ENCODE data around the gene AACS. TPM values are rescaled to one million over a fixed set of nuclear protein-coding genes. Genes with fewer than 3 reads are reported as not detected.
"Not testable (repeated sequence)": the region's sequence is repeated elsewhere in the genome, so short reads cannot be mapped to it uniquely, and the experiment has no call there.

The AACS gene
- total RNA-seq, 1 experiment from 2014 or later: 17.8 TPM

DNA sequence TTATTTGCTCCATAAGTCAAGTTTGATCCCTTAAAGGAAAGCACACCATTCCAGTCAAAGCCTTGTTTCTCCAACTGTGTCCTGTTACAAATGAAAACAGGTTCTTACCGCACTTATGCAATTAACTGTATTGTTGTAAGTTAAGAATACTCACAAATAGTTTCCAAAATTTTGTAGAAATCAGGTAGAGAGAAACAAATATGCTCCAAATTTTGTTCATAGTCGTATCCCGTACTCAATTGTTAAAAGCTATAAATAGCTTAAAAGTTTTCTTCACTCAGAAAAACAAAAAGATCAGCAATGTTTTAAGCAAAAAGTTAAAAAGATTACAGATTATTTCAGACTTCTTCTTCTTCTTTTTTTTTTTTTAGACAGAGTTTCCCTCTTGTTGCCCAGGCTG is 4.0 kb upstream of the AACS start:
- H3K9ac ChIP-seq (ENCODE audit: low read length): no peak overlapping the region

DNA sequence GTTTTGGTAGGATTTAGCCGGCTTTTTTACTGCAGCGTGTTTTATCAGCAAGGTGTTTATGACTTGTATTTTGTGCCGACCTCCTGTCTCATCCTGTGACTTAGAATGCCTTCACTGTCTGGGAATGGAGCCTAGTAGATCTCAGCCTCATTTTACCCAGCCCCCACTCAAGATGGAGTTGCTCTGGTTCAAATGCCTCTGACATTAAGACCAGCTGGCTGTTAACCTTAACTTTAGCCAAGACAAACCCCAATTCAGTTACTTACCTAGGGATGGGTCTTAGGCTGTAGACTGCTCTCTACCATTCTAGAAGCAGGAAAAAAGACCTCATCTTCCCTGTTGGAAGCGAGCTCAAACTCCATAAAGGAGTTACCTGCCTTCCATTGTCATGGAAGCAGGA is 1.7 kb upstream of the AACS start:
- not testable (repeated sequence) for H3K27ac ChIP-seq (ENCODE audit: low read length); H3K9ac ChIP-seq (ENCODE audit: low read length); H3K4me2 ChIP-seq (ENCODE audit: low read depth, low read length, poor library complexity, severe bottlenecking); H3K4me3 ChIP-seq (ENCODE audit: low read length); H3K79me2 ChIP-seq (ENCODE audit: low read length); H3K36me3 ChIP-seq (ENCODE audit: insufficient read depth, low read length); H3K9me3 ChIP-seq (ENCODE audit: low read length); H2AFZ ChIP-seq (ENCODE audit: low read length); DNase-seq; H3K27me3 ChIP-seq (ENCODE audit: low read length); H3K9me2 ChIP-seq (replicated peaks; ENCODE audit: insufficient read depth, low read length); H4K20me1 ChIP-seq (ENCODE audit: insufficient read depth, low read depth, low read length)
- H3K4me1 ChIP-seq (ENCODE audit: low read length): peaks cover 12% of the 10 kb centered on the region

More for the DNA sequence above, 4.0 kb upstream of the AACS start:
- 0 out of 2 replicates have a peak, but pooled peaks cover 4% of the 10 kb centered on the region for H3K79me2 ChIP-seq (ENCODE audit: low read length)
- H3K9me2 ChIP-seq (replicated peaks; ENCODE audit: insufficient read depth, low read length): no peaks in the 10 kb centered on the region
- H3K4me2 ChIP-seq (ENCODE audit: low read depth, low read length, poor library complexity, severe bottlenecking): no peak overlapping the region
- H3K4me1 ChIP-seq (ENCODE audit: low read length): peaks cover 11% of the 10 kb centered on the region
- no peak for DNase-seq
- H3K36me3 ChIP-seq (ENCODE audit: insufficient read depth, low read length): no peaks in the 10 kb centered on the region
- no peaks in the 10 kb centered on the region for H3K9me3 ChIP-seq (ENCODE audit: low read length)
- H2AFZ ChIP-seq (ENCODE audit: low read length): no peak overlapping the region
- no peak overlapping the region for H3K27ac ChIP-seq (ENCODE audit: low read length)
- H4K20me1 ChIP-seq (ENCODE audit: insufficient read depth, low read depth, low read length): no peaks in the 10 kb centered on the region
- H3K27me3 ChIP-seq (ENCODE audit: low read length): no peaks in the 10 kb centered on the region
- no peak overlapping the region for H3K4me3 ChIP-seq (ENCODE audit: low read length)

DNA sequence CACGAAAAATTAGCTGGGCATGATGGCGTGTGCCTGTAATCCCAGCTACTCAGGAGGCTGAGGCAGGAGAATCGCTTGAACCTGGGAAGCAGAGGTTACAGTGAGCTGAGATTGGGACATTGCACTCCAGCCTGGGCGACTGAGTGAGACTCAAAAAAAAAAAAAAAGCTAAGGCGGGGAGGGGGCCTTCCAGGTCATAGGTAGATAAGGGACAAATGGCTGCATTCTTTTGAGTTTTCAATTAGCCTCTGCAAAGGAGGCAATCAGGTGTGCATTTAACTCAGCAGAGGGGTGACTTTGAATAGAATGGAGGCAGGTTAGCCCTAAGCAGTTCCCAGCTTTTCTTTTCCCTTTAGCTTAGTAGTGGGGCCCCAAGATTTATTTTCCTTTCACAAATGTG is 743 bp upstream of the AACS start:
- H3K27me3 ChIP-seq (ENCODE audit: low read length): no peaks in the 10 kb centered on the region
- H3K4me1 ChIP-seq (ENCODE audit: low read length): peaks cover 12% of the 10 kb centered on the region
- no peak overlapping the region for H3K27ac ChIP-seq (ENCODE audit: low read length)
- H2AFZ ChIP-seq (ENCODE audit: low read length): peak overlapping the region; percentile 84; the same call in 1 of the 2 replicates
- H3K36me3 ChIP-seq (ENCODE audit: insufficient read depth, low read length): no peaks in the 10 kb centered on the region
- 0 out of 2 replicates have a peak, but pooled peaks cover 4% of the 10 kb centered on the region for H3K79me2 ChIP-seq (ENCODE audit: low read length)
- peak overlapping the region; percentile 74; the same call in 1 of the 2 replicates for H3K4me3 ChIP-seq (ENCODE audit: low read length)
- H3K9me3 ChIP-seq (ENCODE audit: low read length): no peaks in the 10 kb centered on the region
- no peak for DNase-seq
- peak overlapping the region; percentile 82; the same call in 1 of the 2 replicates for H3K9ac ChIP-seq (ENCODE audit: low read length)
- peak overlapping the region; percentile 82 for H3K4me2 ChIP-seq (ENCODE audit: low read depth, low read length, poor library complexity, severe bottlenecking)
- H4K20me1 ChIP-seq (ENCODE audit: insufficient read depth, low read depth, low read length): peaks cover 4% of the 10 kb centered on the region; the same call in 1 of the 2 replicates
- H3K9me2 ChIP-seq (replicated peaks; ENCODE audit: insufficient read depth, low read length): no peaks in the 10 kb centered on the region

DNA sequence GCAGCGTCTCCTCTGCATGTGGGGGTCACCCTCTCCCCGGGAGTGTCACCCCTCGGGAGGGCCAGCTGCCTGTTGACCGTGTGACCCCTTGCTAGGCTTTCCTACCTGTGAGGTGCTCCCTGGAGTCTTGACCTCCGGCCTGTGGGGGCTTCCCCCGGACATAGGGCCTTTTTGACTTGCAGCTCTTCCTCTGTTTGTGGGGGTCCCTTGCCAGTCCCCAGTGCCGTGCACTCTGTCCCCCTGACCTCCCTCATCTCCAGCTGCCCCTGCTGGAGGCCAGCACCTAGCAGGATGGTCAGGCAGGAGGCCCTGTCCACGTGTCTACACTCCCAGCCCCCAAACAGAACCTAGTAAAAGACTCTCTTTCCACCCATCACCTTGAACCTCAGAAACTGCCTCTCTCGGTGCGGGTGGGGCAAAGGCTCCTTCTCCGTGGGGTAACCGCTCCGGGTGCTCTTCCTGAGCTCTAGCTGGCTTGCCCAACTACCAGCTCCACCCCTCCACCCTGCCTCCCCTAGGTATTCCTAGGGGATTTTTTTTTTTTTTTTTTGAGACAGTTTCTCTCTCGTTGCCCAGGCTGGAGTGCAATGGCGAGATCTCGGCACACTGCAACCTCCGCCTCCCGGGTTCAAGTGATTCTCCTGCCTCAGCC is 810 bp downstream of the AACS start:
- Histone ChIP-seq H2AFZ (ENCODE audit: low read length) (no peak overlapping the region), H3K9ac (ENCODE audit: low read length) (peak overlapping the region; percentile 82), H3K4me1 (ENCODE audit: low read length) (peaks cover 27% of the 10 kb centered on the region), H3K4me3 (ENCODE audit: low read length) (peak overlapping the region; percentile 74), H3K27ac (ENCODE audit: low read length) (no peak overlapping the region), H4K20me1 (ENCODE audit: insufficient read depth, low read depth, low read length) (peaks cover 4% of the 10 kb centered on the region; the same call in 1 of the 2 replicates), H3K4me2 (ENCODE audit: low read depth, low read length, poor library complexity, severe bottlenecking) (peak overlapping the region; percentile 82), H3K27me3 (ENCODE audit: low read length) (no peaks in the 10 kb centered on the region), H3K36me3 (ENCODE audit: insufficient read depth, low read length) (no peaks in the 10 kb centered on the region), H3K79me2 (ENCODE audit: low read length) (0 out of 2 replicates have a peak, but pooled peaks cover 4% of the 10 kb centered on the region), H3K9me2 (replicated peaks; ENCODE audit: insufficient read depth, low read length) (no peaks in the 10 kb centered on the region), H3K9me3 (ENCODE audit: low read length) (no peaks in the 10 kb centered on the region)
- no peak for DNase-seq

DNA sequence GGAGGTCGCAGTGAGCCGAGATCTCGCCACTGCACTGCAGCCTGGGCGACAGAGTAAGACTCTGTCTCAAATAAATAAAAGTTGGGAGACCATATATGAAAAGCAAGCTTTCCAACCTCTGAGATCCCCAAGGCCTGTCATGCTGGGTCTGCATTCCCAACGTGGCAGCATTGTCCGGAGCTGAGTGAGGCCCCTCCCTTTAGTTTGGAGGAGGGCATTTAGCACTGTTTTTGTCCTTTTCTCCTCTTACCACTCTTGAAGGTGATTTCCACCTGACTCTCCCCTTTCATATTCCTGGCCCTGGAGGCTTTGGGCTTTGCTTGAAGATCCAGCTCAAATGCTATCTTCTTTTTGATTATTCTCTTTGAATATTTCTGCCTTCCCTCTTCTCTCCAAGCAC is 3.2 kb downstream of the AACS start:
- Histone ChIP-seq H3K4me3 (ENCODE audit: low read length) (no peak overlapping the region), H3K4me2 (ENCODE audit: low read depth, low read length, poor library complexity, severe bottlenecking) (no peak overlapping the region), H3K27ac (ENCODE audit: low read length) (no peak overlapping the region), H2AFZ (ENCODE audit: low read length) (no peak overlapping the region), H3K9me2 (replicated peaks; ENCODE audit: insufficient read depth, low read length) (no peaks in the 10 kb centered on the region), H3K27me3 (ENCODE audit: low read length) (no peaks in the 10 kb centered on the region), H3K9me3 (ENCODE audit: low read length) (no peaks in the 10 kb centered on the region), H3K79me2 (ENCODE audit: low read length) (0 out of 2 replicates have a peak, but pooled peaks cover 6% of the 10 kb centered on the region), H4K20me1 (ENCODE audit: insufficient read depth, low read depth, low read length) (peaks cover 4% of the 10 kb centered on the region; the same call in 1 of the 2 replicates), H3K36me3 (ENCODE audit: insufficient read depth, low read length) (no peaks in the 10 kb centered on the region), H3K4me1 (ENCODE audit: low read length) (peaks cover 42% of the 10 kb centered on the region), H3K9ac (ENCODE audit: low read length) (no peak overlapping the region)
- DNase-seq: no peak

DNA sequence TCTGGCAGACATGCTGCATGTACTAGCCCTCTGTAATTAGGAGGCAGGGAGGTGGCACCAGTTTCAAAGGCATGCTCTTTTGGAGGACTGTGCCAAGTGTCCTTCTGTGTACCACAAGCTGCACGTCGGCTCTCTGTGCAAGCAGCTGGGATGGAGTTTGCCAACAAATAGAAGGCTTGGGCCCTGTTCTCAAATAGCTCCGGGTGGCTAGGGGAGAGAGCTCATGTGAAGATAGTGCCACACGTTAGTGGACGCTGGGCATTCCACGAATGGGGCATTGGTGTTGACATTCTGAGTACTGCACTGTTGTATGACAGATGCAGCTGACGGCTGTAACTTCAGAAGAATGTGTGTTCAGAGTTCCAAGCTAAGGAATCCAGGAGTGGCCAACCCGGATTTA is 4.4 kb downstream of the AACS start:
- no peaks in the 10 kb centered on the region for H3K36me3 ChIP-seq (ENCODE audit: insufficient read depth, low read length)
- H3K27me3 ChIP-seq (ENCODE audit: low read length): no peaks in the 10 kb centered on the region
- no peak overlapping the region for H3K27ac ChIP-seq (ENCODE audit: low read length)
- no peaks in the 10 kb centered on the region for H3K9me3 ChIP-seq (ENCODE audit: low read length)
- no peak overlapping the region for H2AFZ ChIP-seq (ENCODE audit: low read length)
- no peaks in the 10 kb centered on the region for H3K9me2 ChIP-seq (replicated peaks; ENCODE audit: insufficient read depth, low read length)
- DNase-seq: no peak
- H3K4me1 ChIP-seq (ENCODE audit: low read length): peaks cover 41% of the 10 kb centered on the region
- H3K9ac ChIP-seq (ENCODE audit: low read length): no peak overlapping the region
- H3K4me3 ChIP-seq (ENCODE audit: low read length): no peak overlapping the region
- no peak overlapping the region for H3K4me2 ChIP-seq (ENCODE audit: low read depth, low read length, poor library complexity, severe bottlenecking)
- H4K20me1 ChIP-seq (ENCODE audit: insufficient read depth, low read depth, low read length): peaks cover 4% of the 10 kb centered on the region; the same call in 1 of the 2 replicates
- H3K79me2 ChIP-seq (ENCODE audit: low read length): 0 out of 2 replicates have a peak, but pooled peaks cover 6% of the 10 kb centered on the region

DNA sequence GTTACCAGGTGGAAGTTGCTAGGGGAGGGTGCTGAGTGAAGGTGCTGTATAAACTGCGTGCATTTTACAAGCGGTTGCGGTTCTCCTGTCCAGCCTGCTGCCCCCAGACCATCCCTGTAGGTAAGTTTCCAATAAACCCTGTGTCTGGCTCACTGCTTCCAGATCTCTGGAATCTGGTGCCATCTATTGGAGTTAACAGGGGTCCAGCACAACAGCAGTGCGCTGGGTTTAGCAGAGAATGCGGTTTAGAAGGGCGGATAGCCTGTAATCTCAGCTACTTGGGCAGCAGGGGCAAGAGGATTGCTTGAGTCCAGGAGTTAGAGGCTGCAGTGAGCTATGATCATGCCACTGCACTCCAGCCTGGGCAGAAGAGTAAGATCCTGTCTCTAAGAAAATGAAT is 4.9 kb downstream of the AACS start:
- peaks cover 36% of the 10 kb centered on the region for H3K4me1 ChIP-seq (ENCODE audit: low read length)
- H3K9me3 ChIP-seq (ENCODE audit: low read length): no peaks in the 10 kb centered on the region
- H3K4me2 ChIP-seq (ENCODE audit: low read depth, low read length, poor library complexity, severe bottlenecking): peak overlapping the region; percentile 68
- H4K20me1 ChIP-seq (ENCODE audit: insufficient read depth, low read depth, low read length): peaks cover 4% of the 10 kb centered on the region; the same call in 1 of the 2 replicates
- no peaks in the 10 kb centered on the region for H3K36me3 ChIP-seq (ENCODE audit: insufficient read depth, low read length)
- H3K9ac ChIP-seq (ENCODE audit: low read length): no peak overlapping the region
- H3K9me2 ChIP-seq (replicated peaks; ENCODE audit: insufficient read depth, low read length): no peaks in the 10 kb centered on the region
- no peak overlapping the region for H3K27ac ChIP-seq (ENCODE audit: low read length)
- H2AFZ ChIP-seq (ENCODE audit: low read length): no peak overlapping the region
- H3K27me3 ChIP-seq (ENCODE audit: low read length): no peaks in the 10 kb centered on the region
- 0 out of 2 replicates have a peak, but pooled peaks cover 6% of the 10 kb centered on the region for H3K79me2 ChIP-seq (ENCODE audit: low read length)
- no peak for DNase-seq
- H3K4me3 ChIP-seq (ENCODE audit: low read length): no peak overlapping the region

DNA sequence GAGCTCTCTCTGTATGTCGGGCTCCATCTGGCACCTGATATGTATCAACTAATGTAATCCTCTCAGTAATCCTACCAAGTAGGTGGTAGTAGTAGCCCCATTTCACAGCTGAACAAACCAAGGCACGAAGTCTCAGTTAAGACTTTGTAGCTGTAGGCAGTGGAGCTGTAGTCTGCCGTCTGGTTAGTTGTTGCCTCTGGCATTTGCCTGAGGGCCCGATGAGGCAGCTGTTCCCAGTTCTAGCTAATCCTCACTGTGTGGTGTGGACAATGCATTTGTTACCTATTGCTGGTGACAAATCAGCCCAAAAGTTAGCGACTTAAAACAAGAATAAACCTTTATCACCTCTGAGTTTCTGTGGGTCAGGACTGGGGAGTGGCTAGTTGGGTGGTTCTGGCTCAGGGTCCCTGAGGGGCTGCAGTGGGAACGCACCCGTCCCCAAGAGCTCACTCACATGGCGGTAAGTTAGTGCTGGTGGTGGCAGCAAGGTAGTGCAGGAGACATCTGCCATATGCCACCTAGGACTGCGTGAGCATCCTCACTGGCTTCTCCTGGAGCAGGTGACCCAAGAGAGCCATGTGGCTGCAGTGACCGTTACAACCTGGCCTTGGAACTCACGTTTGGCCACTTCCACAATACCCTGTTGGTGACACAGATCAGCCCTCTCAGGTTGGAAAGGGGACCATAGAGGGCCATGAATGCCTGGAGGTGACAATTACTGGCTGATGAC is 5.6 kb downstream of the AACS start:
- peak overlapping the region; percentile 68 for H3K4me2 ChIP-seq (ENCODE audit: low read depth, low read length, poor library complexity, severe bottlenecking)

More for the DNA sequence above, 5.6 kb downstream of the AACS start:
- no peaks in the 10 kb centered on the region for H3K36me3 ChIP-seq (ENCODE audit: insufficient read depth, low read length)
- H4K20me1 ChIP-seq (ENCODE audit: insufficient read depth, low read depth, low read length): peaks cover 4% of the 10 kb centered on the region; the same call in 1 of the 2 replicates
- no peak overlapping the region for H2AFZ ChIP-seq (ENCODE audit: low read length)
- H3K4me3 ChIP-seq (ENCODE audit: low read length): peak overlapping the region; percentile 53; the same call in 1 of the 2 replicates
- H3K4me1 ChIP-seq (ENCODE audit: low read length): peaks cover 34% of the 10 kb centered on the region
- H3K9me3 ChIP-seq (ENCODE audit: low read length): no peaks in the 10 kb centered on the region
- DNase-seq: peak; percentile 66
- H3K9ac ChIP-seq (ENCODE audit: low read length): peak overlapping the region; percentile 37
- 0 out of 2 replicates have a peak, but pooled peaks cover 4% of the 10 kb centered on the region for H3K79me2 ChIP-seq (ENCODE audit: low read length)
- no peaks in the 10 kb centered on the region for H3K27me3 ChIP-seq (ENCODE audit: low read length)
- H3K27ac ChIP-seq (ENCODE audit: low read length): peak overlapping the region; percentile 4; the same call in 1 of the 2 replicates
- no peaks in the 10 kb centered on the region for H3K9me2 ChIP-seq (replicated peaks; ENCODE audit: insufficient read depth, low read length)
